ENCODE data around the gene TRAPPC2.

GRCh38 chrX:13669246-13669737 is 65.1 kb downstream of the TRAPPC2 start:
- TF ChIP-seq CTCF (IDR thresholded peaks at IDR 0.05; ENCODE audit: low read depth, low read length, poor library complexity, severe bottlenecking): no peak
- no peak for TF ChIP-seq EZH2phosphoT487 (IDR thresholded peaks at IDR 0.05; ENCODE audit: borderline replicate concordance, low read length)

All from DOHH2 (cell line).